GM18520 (cell line): ENCODE data around the gene CS.
"Not testable (repeated sequence)": the region's sequence is repeated elsewhere in the genome, so short reads cannot be mapped to it uniquely, and the experiment has no call there.

Experiments
- ATAC-seq: cut with Tn5 transposase; IDR thresholded peaks from one replicate; pipeline ENCODE4 v1.9.1; 2021; ENCODE audit not compliant: unreplicated experiment

The CS gene

DNA sequence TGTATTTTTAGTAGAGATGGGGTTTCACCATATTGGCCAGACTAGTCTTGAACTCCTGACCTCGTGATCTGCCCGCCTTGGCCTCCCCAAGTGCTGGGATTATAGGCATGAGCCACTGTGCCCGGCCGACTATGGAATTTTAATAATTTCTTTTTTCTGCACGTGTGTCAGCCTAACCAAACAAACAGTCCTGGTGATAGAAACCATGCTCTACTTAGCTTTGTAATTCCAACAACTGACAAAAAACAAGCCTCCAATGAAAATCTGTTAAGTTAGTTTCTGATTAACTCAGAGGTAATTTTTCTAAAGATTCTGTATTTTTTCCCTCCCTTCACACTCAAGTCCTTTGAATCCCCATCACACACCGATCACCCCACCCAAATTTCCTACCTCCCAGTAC is 18.1 kb downstream of the CS start:
- ATAC-seq = no peak

DNA sequence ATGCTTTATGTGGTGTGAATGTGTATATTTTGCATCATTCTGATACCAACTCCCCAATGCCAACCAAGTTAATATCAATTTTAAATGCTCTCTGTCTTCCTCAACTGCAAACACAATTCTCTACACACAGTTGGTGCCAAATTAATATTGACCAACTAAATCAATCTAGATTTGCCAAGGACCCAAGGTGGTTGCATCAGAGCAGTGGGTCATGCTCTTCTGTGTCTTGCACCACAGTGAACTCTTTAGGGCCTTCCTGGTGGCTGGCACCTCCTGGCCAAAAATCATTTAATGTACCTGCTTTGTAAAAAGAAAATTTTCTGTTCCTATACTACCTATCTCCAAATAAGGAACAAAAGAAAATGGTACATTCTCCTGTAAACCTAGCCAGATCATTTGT is 19.3 kb downstream of the CS start:
- ATAC-seq = no peak

DNA sequence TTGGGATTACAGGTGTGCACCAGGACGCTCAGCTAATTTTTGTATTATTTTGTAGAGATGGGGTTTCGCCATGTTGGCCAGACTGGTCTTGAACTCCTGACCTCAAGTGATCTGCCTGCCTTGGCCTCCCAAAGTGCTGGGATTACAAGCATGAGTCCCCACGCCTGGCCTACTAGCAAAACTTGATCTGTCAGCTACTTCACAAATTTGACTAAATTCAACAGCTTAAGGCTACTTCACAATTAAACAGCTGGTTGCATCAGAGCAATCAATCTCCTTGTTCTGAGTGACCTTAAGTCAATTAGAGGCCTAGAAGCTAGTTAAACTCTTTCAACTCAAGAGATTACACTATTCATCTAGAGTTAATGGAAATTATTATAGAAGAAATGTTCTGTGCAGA is 21.2 kb downstream of the CS start:
- ATAC-seq = no peak

DNA sequence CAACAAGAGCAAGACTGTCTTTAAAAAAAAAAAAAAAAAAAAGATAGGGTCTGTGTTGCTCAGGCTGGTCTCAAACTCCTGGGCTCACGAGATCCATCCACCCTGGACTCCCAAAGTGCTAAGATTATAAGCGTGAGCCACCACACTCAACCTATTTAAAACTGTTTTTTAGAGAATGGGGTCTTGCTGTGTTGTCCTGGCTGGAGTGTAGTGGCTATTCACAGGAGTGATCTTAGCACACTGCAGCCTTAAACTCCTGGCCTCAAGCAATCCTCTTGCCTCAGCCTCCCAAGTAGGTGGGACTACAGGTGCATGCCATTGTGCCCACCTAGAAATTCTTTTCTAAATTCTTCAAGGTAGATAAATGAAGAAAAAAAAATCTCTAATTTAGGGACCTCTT is 25.8 kb downstream of the CS start:
- no peak for ATAC-seq

DNA sequence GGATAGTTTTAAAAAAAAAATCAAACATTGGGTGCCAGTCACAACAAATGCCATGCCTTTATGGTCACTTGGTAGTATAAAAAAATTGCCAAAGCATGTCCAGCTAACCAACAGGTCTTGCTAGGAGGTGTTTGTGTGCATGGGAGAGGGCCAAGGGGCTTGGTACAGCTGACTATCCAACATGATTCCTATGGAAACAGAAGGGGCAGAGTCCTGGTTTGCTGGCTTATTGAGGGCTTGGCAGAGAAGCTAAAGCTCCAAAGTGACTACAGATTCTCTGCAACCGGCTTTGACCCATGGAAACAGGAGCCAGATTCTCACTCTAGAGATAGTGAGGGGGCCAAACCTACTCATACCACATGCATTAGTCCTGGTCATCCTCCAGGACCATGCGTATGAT is 27.7 kb downstream of the CS start:
- ATAC-seq = not testable (repeated sequence)

DNA sequence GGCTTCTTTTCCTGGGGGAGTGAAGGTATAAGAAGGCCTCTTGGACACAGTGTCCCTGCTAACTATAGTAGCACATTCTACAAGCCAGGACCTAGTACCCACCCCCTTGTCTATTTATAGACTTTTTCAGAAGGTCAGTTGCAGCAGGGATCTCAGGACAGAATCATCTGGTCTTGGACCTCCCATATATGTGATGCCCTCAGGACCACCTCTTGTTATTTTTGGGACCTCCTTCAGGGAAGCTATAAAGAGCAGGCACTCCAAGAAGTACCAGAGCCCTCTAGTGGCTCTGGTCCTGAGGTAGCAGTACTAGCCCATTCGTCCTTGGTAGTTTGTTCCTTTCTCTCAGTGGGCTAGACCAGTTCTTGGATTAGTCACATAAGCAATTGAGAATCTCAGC is 29.1 kb downstream of the CS start:
- ATAC-seq = no peak

DNA sequence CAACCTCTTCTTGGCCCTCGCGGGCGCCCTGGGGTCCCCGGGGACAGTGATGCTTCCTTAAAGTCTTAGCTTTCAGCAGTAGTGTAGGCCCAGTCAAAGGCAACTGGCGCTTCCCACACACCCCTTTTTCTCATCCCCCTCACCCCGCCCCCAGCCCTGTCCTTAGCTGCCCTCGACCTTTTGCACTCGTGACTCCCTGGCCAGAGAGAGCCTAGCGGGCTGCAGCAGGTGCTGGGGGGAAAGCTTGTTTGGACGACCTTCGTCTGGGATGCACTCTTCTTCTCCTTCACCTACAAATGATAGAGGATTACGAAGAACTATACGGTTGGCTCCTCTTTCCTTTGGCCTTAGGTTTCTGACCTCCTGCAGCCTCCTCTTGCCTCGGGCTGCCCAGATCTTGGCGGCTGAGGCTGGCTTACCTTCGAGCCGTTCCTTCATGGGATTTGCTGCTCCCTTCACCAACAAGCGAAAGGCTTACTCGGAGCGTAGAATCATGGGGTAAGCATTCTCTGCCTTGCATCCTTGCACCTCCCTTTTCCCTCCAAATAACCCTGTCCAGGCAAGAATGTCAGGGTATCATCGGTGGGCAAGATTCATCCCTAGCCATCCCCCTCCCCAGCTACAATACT is 32.6 kb downstream of the CS start:
- ATAC-seq = no peak

DNA sequence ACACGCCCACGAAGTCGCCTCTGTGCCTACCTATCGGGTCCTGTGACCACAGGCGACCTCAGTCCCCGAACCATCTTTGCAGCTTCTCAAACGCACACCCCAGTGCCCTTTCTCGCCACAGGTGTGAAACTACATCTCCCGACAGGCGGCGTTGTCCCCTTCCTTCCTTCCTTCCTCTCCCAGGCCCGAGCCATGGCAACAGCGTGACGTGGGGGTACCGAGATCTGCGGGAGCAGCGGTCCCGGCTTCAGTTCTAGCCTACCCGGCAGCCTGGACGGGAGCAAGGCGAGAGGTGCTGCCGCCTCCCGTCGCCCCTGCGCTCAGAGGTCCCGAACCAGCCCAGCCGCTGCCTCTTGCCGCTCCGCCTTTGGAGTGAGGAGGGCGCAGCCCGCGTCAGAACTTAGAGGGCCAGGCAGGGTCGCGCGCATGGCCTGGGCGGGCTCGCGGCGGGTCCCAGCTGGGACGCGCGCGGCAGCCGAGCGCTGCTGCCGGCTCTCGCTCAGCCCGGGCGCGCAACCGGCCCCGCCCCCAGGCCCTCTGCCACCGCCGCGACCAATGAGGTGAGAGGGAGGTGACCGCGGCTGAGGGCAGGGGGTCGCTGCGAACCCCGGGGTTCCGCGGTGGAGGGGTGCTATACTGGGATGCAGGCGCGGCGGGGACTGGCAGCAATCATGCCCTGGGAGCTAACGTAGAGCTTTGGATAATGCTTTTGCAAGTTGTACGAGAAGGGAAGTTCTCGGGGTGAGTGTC is 33.3 kb downstream of the CS start, which contains the start of gene COQ10A:
COQ10A (plus strand) TSS at position 250 of the 750 bp plus-strand sequence; CDS start at position 427, 177 bp downstream.
- ATAC-seq = peak; percentile 74

DNA sequence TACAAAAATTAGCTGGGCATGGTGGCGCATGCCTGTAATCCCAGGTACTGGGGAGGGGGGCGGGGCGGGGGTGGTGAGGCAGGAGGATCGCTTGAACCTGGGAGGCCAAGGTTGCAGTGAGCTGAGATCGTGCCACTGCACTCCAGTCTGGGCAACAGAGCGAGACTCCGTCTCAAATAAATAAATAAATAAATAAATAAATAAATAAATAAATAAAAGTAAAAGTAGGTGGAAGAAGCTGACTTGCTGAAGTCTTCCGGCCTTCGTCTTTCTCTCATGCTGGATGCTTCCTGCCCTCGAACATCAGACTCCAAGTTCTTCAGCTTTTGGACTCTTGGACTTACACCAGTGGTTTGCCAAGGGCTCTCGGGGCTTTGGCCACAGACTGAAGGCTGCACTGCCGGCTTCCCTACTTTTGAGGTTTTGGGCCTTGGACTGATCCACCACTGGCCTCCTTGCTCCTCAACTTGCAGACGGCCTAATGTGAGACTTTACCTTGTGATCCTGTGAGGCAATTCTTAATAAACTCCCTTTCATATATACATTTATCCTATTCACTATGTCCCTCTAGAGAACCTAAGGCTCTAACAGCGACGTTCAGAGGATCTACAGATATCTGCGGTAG is 34.0 kb downstream of the CS start:
- ATAC-seq = not testable (repeated sequence)

DNA sequence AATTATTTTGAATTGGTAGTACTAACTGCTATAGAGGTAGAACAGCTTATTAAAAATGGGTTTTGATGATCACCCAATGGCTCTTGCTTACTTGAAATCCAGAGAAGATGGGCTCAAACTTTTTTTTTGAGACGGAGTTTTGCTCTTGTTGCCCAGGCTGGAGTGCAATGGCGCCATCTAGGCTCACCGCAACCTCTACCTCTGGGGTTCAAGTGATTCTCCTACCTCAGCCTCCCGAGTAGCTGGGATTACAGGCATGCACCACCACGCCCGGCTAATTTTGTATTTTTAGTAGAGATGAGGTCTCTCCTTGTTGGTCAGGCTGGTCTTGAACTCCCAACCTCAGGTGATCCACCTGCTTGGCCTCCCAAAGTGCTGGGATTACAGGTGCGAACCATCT is 37.2 kb downstream of the CS start:
- ATAC-seq = not testable (repeated sequence)

DNA sequence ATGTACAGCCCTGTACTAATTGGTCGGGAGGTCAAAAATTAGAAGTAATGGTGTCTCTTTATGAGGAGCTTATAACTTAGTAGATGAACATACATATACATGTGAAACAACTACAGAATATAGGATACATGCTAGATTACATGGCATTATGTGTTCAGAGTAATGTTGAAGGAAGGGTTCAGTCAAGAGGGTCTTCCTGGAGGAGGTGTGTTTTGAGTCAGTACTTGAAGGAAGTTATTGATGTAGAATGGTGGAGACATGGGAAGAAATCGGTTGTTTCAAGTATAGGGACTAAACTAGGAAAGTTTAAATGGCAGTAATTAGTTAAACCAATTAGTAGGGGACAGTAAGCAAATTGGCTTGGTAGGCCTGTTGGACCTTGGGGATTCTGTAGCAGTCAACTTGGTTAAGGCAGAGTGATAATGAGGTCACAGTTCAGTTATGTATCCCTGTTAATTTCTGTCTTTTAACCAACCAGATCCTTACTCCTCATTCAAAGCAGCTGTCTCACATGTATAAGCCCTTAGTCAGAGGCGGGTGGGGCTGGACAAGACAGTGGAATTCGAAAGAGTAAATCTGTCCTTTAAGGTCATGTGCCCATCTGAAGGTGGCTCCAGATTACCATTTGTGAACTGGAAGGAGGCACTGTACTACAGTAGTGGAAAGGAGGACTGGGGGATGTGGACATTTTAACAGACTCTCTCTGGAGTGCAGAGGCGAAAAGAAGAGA is 38.5 kb downstream of the CS start:
- no peak for ATAC-seq

DNA sequence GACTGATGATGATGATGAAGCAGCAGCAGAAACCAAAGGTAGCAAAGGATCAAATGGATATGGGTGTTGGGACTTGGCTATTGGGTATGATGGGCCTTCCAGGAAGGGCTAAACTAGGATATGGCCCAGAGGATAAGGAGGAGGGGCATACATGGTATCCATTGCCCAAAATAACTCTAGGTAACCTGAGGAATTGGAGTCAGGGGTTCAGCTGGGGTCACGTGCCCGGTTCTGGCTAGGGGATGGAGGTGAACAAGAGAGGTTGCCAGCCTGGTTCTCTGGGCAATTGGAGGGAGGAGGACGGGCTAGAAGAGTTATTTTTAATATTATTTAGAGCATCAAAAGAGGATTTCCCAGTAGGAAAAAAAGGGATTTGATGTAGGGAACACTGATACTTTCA is 39.2 kb downstream of the CS start:
- ATAC-seq = no peak

DNA sequence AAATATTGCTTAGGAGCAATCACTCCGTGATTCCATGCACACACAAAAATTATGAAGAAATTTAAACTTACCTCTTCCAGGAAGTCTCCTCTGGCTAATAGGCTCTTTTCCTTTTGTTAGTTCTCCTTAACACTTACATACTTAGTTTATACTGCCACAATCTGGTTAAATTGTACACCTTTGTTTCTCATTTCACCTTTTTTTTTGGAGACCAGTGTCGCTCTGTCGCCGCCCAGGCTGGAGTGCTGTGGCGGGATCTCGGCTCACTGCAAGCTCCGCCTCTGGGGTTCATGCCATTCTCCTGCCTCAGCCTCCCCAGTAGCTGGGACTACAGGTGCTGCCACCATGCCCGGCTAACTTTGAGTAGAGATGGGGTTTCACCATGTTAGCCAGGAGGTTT is 39.8 kb downstream of the CS start:
- no peak for ATAC-seq

DNA sequence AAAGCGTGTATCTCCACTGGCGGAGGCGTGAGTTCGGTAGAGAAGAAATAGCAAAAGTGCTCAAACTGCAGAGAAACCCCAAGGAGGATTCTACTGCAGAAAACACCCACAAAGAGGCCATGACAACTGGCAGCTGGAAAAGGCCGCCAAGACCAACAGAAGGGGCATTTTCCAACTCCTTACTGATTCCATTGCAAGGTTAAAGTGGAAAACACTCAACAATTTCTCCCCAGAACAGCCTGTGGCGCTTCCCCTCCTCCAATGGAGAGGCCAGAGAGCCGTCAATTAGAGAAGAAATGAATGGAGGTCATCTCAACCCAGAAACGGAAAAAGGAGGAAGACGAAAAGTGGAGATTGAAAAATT is 41.3 kb downstream of the CS start:
- ATAC-seq = no peak

DNA sequence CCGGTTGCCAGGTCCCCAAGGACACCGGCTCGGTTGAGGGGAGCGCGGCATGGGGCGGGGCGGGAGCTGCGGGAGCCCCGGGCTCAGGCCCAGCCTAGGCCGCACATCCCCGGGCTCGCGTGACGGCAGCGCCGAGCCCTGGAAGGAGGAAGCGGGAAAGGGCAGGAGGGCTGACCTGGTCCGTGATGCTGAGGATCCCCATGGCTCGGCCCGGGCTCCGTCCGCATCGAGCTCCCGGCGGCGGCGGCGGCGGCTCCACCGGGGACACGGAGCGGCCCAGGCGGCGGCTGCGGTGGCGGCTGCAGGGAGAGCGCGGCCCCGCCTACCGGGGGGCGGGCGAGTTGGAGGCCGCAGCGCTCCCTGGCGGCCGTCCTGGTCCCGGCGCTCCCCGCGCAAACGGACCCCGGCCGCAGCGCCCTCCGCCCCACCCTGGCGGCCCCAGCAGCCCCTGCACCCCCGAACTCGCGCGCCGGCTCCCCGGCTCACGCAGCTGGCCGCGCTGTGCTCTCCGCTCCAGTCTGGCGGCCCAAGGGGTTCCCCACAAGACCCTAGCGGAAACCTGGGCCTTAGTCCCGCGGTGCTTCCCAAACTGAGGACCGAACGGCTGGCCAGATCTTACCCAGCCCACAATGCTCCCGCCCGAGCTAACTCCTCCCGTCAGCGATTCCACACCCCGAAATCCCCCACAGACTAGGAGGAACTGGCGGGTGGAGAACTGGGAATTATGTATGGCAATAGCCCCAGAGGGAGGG is 41.9 kb downstream of the CS start, which contains the start of gene ANKRD52:
ANKRD52 (minus strand) TSS at position 317 of the 752 bp plus-strand sequence; CDS start at position 202, 115 bp downstream.
- peak; percentile 67 for ATAC-seq

DNA sequence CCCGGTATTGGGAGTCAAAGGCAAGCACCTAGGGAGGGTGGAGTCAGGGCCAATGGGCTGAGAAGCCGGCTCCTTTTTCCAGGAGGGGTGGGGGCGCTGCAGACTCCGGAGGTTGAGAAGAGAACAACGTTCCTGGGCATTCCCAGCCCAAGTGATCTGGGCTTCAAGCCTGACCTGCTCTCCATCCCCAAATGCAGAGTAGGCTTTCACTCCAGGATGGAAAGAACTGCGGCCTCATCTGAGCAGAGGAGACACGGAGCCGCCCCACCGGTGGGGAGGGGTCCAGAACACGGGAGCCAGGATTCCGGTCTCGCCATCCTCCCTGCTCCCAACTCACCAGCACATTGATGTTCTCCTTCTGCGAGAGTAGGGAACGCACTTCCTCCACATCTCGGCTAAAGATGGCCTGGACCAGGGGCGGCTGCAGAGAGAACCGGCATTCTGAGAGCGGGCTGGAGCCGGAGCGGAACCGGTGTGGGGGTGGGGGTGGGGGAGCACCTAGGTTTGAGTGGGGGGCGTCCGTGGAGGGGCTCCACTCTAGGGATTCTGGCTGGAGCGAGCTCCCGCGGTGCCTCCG is 42.6 kb downstream of the CS start:
- no peak for ATAC-seq

DNA sequence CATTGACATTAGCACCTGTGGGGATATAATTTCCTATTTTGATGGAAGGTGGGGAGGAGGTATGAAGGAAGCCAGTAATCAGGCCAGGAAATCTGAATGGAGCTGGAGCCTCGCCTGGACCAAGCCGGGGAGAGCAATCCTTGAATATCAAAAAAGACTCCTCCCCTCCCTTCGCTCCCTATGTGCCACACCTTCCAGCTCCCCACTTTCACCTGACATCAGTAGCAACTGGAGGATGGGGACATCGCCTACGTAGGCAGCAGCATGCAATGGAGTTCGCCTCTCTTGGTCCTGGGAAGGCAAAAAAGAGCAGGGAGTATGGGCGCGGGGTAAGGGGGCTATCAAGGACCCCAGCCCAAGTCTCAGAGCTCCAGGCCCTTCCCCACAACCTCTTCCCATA is 43.1 kb downstream of the CS start:
- no peak for ATAC-seq

DNA sequence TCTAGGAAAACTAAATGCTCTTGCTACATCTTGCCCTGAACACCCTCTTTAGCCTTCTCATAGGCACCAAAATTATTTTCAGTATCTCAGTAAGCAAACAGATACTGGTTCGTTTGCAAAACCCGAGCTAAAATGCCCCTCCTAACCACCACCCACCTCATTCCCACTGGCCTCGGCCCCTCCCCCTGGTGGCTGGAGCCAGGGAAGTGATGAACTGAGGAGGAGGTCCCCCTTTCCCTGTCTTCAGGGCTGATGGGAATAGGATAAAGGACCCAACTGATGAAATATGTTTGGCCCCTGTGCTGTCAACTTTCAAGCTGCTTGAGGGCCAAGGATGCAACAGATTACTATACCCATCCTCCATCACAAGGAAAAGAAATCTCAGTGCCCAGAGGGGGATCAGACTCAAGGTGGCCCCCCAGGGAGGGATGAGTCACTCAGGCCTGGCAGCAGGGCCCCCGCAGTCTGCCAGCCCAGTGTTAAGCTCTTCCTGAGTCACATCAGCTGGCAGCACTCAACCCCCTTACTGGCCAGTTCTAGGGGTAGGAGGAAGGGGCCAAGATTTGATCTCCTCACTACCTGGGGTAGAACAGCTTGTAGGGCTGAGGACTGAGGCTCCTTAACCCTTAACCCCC is 43.7 kb downstream of the CS start:
- no peak for ATAC-seq

DNA sequence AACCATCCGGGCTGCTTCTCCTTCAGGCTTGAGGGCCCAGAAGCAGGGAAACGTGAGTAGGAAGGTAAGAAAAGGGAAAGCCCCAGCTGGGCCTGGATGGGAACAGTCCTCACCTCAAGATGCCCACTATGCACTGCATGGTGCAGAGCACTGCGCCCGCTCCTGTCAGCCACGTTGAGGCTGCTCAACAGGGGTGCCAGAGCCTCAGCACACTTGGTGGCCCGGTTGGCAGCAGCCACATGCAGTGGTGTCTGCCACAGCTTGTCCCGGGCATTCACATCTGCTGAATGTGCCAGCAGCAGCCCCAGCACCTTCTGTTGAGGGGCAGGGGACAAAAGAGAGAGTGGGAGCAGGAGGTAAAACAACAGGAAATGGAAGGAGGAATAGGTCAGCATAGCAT is 44.5 kb downstream of the CS start:
- ATAC-seq = no peak

DNA sequence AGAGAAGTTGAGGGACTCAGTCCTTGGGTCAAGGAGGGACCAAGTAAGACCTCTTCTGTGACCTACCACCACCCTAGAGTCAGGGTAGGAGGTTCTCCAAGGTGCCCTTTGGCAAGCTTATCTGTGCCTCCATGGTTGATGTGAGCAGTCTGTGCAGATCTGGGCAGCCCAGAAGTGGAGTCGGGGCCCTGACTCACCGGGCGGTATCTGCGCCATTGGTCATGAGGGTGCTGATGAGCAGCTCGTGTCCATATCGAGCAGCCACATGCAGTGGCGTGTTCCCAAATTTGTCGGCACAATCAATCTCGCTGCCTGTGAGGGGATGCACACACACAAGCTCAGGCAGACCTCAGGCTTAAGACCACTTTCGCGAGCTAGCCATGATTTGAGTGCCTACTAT is 47.0 kb downstream of the CS start:
- ATAC-seq = no peak
